ENCODE results near the gene NRG3. TPM values are rescaled to one million over a fixed set of nuclear protein-coding genes. Genes with fewer than 3 reads are reported as not detected.

Gene NRG3
- total RNA-seq, 1 experiment from 2014 or later: not detected

DNA sequence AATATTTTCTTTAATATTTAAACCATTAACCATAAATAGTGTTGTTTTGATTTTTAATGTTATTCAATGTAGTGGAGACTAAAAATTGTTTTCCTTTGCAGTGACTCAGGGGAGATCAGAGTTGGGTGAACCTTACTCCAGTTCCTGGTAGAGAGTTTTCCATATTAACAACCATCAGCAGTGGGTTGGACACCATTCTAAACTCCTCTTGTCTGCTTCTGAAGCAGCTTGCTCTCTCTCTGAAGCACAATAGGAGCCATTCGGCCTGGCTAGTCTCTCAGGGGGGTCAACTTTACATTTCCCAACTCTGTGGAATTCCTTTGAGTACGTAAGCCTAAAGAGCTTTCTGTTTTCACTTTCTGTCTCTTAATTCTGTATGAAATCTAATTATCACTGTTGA is 9.4 kb upstream of the NRG3 start (continued):
- TF ChIP-seq, protein P1, sequence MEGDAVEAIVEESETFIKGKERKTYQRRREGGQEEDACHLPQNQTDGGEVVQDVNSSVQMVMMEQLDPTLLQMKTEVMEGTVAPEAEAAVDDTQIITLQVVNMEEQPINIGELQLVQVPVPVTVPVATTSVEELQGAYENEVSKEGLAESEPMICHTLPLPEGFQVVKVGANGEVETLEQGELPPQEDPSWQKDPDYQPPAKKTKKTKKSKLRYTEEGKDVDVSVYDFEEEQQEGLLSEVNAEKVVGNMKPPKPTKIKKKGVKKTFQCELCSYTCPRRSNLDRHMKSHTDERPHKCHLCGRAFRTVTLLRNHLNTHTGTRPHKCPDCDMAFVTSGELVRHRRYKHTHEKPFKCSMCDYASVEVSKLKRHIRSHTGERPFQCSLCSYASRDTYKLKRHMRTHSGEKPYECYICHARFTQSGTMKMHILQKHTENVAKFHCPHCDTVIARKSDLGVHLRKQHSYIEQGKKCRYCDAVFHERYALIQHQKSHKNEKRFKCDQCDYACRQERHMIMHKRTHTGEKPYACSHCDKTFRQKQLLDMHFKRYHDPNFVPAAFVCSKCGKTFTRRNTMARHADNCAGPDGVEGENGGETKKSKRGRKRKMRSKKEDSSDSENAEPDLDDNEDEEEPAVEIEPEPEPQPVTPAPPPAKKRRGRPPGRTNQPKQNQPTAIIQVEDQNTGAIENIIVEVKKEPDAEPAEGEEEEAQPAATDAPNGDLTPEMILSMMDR (IDR thresholded peaks at IDR 0.05 in 2 of 3, conservative IDR thresholded peaks at IDR 0.05 in 1 of 3; ENCODE audit: borderline replicate concordance in 1 of 3, insufficient read depth in 1 of 3, low read depth in 2 of 3, low read length in 2 of 3): no peak
- no peak for TF ChIP-seq ZFX (IDR thresholded peaks at IDR 0.05)
- TF ChIP-seq SIN3A (IDR thresholded peaks at IDR 0.05; ENCODE audit: low read depth): no peak
- no peak for TF ChIP-seq POLR2A (IDR thresholded peaks at IDR 0.05; ENCODE audit: borderline replicate concordance, extremely low read depth, insufficient read depth, insufficient read length)
- TF ChIP-seq FOSL1 (IDR thresholded peaks at IDR 0.05; ENCODE audit: low read depth): no peak
- TF ChIP-seq YY1 (IDR thresholded peaks at IDR 0.05; ENCODE audit: extremely low read depth, insufficient replicate concordance, low read depth, low read length): no peak
- no peak for TF ChIP-seq SP1 (IDR thresholded peaks at IDR 0.05; ENCODE audit: low read depth)

DNA sequence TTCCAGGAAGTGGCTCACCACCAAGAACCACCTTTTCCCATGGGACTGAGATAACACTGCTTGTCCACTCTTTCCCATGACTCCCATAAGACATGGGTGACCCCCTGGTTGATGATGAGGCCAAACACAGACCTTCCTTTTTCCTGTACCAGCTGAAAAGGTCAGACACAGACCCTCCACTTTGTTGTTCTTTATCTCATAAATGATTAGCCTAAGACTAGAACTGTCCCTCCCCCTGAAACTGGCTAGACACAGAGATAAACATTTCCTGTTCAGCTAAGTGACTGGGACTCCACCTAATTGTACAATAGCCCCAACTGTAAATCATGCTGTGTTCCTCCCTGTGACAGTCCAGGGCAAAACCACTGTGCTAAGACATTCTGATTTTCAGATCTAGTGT is 8.2 kb upstream of the NRG3 start:
- Histone ChIP-seq H3K9me2 (ENCODE audit: insufficient read depth) (no peaks in the 10 kb centered on the region), H3K4me1 (ENCODE audit: control insufficient read depth in 1 of 2, insufficient read depth in 2 of 2, low read length in 2 of 2) (no peaks in the 10 kb centered on the region), H3K9ac (ENCODE audit: low read length) (no peak overlapping the region), H3K4me3 (replicated peaks in 1 of 2; ENCODE audit: low read depth in 1 of 2, low read length in 2 of 2) (no peak overlapping the region), H2AFZ (ENCODE audit: low read depth, low read length, poor library complexity, severe bottlenecking) (no peak overlapping the region), H3K9me3 (ENCODE audit: control insufficient read depth in 1 of 2, insufficient read depth in 1 of 2, low read depth in 1 of 2, low read length in 2 of 2) (peaks cover 0 to 19% of the 10 kb centered on the region in 2 experiments; a peak in 2 of 4 replicates), H4K20me1 (ENCODE audit: insufficient read depth) (no peaks in the 10 kb centered on the region), H3K4me2 (ENCODE audit: low read length) (no peak overlapping the region), H3K36me3 (ENCODE audit: control insufficient read depth in 1 of 2, insufficient read depth in 2 of 2, low read length in 2 of 2) (no peaks in the 10 kb centered on the region), H3K79me2 (ENCODE audit: insufficient read depth, low read length) (no peaks in the 10 kb centered on the region), H3K27me3 (ENCODE audit: insufficient read depth, low read length) (no peaks in the 10 kb centered on the region), H3K27ac (ENCODE audit: low read depth, low read length) (no peak overlapping the region)
- DNase-seq (ENCODE audit: low read depth, low spot score) (no peak), ATAC-seq (no peak)
- ChIA-PET POLR2A (no interaction called here), CTCF (no interaction called here), RAD21 (ENCODE audit: low non-redundant PET in 1 of 2, low total read pairs in 2 of 2, uncharacterized antibody in 2 of 2, unreplicated experiment in 2 of 2) (no interaction called here)
- no TSS peak for BruUV-seq (replicated peaks)
- intact Hi-C loops (cut with micrococcal nuclease): no loop called here
- TF ChIP-seq POLR2A (IDR thresholded peaks at IDR 0.05; ENCODE audit: borderline replicate concordance, extremely low read depth, insufficient read depth, insufficient read length): no peak
- TF ChIP-seq CEBPB (IDR thresholded peaks at IDR 0.05; ENCODE audit: low read depth): no peak
- no peak for TF ChIP-seq EZH2phosphoT487 (IDR thresholded peaks at IDR 0.05; ENCODE audit: borderline replicate concordance)
- TF ChIP-seq, protein P2, sequence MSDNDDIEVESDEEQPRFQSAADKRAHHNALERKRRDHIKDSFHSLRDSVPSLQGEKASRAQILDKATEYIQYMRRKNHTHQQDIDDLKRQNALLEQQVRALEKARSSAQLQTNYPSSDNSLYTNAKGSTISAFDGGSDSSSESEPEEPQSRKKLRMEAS (IDR thresholded peaks at IDR 0.05): no peak
- no peak for TF ChIP-seq EZH2 (IDR thresholded peaks at IDR 0.05)
- no peak for TF ChIP-seq CBX3 (IDR thresholded peaks at IDR 0.05; ENCODE audit: low read depth)
- no peak for TF ChIP-seq ZFX (IDR thresholded peaks at IDR 0.05)
- TF ChIP-seq ELF1 (IDR thresholded peaks at IDR 0.05; ENCODE audit: borderline replicate concordance, low read depth): no peak
- no peak for TF ChIP-seq SP1 (IDR thresholded peaks at IDR 0.05; ENCODE audit: low read depth)
- TF ChIP-seq SIN3A (IDR thresholded peaks at IDR 0.05; ENCODE audit: low read depth): no peak
- no peak for TF ChIP-seq ZNF274 (IDR thresholded peaks at IDR 0.05; ENCODE audit: low read depth, low read length)
- TF ChIP-seq, protein P3, sequence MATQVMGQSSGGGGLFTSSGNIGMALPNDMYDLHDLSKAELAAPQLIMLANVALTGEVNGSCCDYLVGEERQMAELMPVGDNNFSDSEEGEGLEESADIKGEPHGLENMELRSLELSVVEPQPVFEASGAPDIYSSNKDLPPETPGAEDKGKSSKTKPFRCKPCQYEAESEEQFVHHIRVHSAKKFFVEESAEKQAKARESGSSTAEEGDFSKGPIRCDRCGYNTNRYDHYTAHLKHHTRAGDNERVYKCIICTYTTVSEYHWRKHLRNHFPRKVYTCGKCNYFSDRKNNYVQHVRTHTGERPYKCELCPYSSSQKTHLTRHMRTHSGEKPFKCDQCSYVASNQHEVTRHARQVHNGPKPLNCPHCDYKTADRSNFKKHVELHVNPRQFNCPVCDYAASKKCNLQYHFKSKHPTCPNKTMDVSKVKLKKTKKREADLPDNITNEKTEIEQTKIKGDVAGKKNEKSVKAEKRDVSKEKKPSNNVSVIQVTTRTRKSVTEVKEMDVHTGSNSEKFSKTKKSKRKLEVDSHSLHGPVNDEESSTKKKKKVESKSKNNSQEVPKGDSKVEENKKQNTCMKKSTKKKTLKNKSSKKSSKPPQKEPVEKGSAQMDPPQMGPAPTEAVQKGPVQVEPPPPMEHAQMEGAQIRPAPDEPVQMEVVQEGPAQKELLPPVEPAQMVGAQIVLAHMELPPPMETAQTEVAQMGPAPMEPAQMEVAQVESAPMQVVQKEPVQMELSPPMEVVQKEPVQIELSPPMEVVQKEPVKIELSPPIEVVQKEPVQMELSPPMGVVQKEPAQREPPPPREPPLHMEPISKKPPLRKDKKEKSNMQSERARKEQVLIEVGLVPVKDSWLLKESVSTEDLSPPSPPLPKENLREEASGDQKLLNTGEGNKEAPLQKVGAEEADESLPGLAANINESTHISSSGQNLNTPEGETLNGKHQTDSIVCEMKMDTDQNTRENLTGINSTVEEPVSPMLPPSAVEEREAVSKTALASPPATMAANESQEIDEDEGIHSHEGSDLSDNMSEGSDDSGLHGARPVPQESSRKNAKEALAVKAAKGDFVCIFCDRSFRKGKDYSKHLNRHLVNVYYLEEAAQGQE (IDR thresholded peaks at IDR 0.05; ENCODE audit: low read depth): no peak
- no peak for TF ChIP-seq RAD21 (IDR thresholded peaks at IDR 0.05; ENCODE audit: low read depth)
- no peak for TF ChIP-seq POLR2AphosphoS5 (IDR thresholded peaks at IDR 0.05; ENCODE audit: low read depth, low read length)
